Lung (tissue), 16 donors: ENCODE measurements around the gene ADH5. TPM values are rescaled to one million over a fixed set of nuclear protein-coding genes. Genes with fewer than 3 reads are reported as not detected.

Experiments
- ATAC-seq: fragments of 200-7000 bp; cut with Tn5 transposase; one replicate; pipeline ENCODE4 v1.9.1; 2020; ENCODE audit warnings: moderate number of reproducible peaks; ENCODE audit not compliant: insufficient read depth, low FRiP score
- DNase-seq, 3 donors: peaks; one replicate each; pipeline ENCODE4 v3.0.0-alpha.2; 2013 to 2017
- H3K27ac ChIP-seq, 2 donors: one replicate each; pipeline ENCODE4 v1.5.1; 2013; ENCODE audit warnings: mild to moderate bottlenecking in 2 of 2, moderate library complexity in 2 of 2, control low read depth in 1 of 2, inconsistent platforms in 1 of 2, low read depth in 1 of 2, low read length in 1 of 2
- H3K27me3 ChIP-seq, 3 donors: one replicate each; pipeline ENCODE4 v1.5.1; 2013; ENCODE audit warnings: low read length in 2 of 3; ENCODE audit not compliant: control insufficient read depth in 3 of 3, insufficient read depth in 3 of 3
- H3K36me3 ChIP-seq, 4 donors: one replicate each; pipeline ENCODE4 v1.5.1; 2013; ENCODE audit warnings: low read length in 4 of 4, mild to moderate bottlenecking in 1 of 4, moderate library complexity in 1 of 4; ENCODE audit not compliant: control insufficient read depth in 4 of 4, insufficient read depth in 4 of 4
- H3K4me1 ChIP-seq, 5 donors: one replicate each; pipeline ENCODE4 v1.5.1; 2013; ENCODE audit warnings: low read length in 5 of 5, mild to moderate bottlenecking in 2 of 5, moderate library complexity in 1 of 5; ENCODE audit not compliant: control insufficient read depth in 5 of 5, insufficient read depth in 5 of 5
- H3K4me3 ChIP-seq: one replicate; pipeline ENCODE4 v1.5.1; 2013; ENCODE audit warnings: mild to moderate bottlenecking, control low read depth, moderate library complexity
- H3K9ac ChIP-seq, 2 donors: one replicate each; pipeline ENCODE4 v1.5.1; 2013; ENCODE audit warnings: low read length in 2 of 2, control low read depth in 1 of 2; ENCODE audit not compliant: insufficient read depth in 1 of 2
- H3K9me3 ChIP-seq, 4 donors: one replicate each; pipeline ENCODE4 v1.5.1; 2013; ENCODE audit warnings: low read length in 3 of 4, mild to moderate bottlenecking in 1 of 4, moderate library complexity in 1 of 4; ENCODE audit not compliant: control insufficient read depth in 4 of 4, insufficient read depth in 3 of 4
- CTCF ChIP-seq: IDR thresholded peaks from 2 replicates; pipeline ENCODE4 v1.5.1; 2012; ENCODE audit warnings: mild to moderate bottlenecking; ENCODE audit errors: control extremely low read depth, extremely low read depth
- WGBS, 2 donors: extraction: QIAGEN DNeasy Blood & Tissue Kit; methylation state at CpG; one replicate each; pipeline ENCODE4 v1.1.7; 2013; 5-methylcytosine and 5-hydroxymethylcytosine counted together
- long read RNA-seq, 5 donors: transcript quantifications; one replicate each; lab custom pipeline, GENCODE V29; 2026
- polyA plus RNA-seq, 2 donors: library from polyadenylated mRNA; stranded (reverse); fragments of 200-250 nt; gene quantifications; one replicate each; pipeline ENCODE4 v1.2.1, GENCODE V29; 2013
- total RNA-seq, 2 donors: library from RNA; depleted of rRNA in 1 of 2; stranded (reverse); fragments of >200 nt in 1 of 2; gene quantifications; one replicate each; pipeline ENCODE4 v1.2.1, GENCODE V29; 2014 to 2021
- donor health status: control.
- donor health status: control.
- donor health status: Bipolar disorder and iron deficiency.
- donor health status: healthy.
- donor health status: DM: yes; HTN: yes; CAD: no.

The ADH5 gene
- total RNA-seq (100 to 1,000 TPM; 114 to 143 TPM), polyA plus RNA-seq (100 to 1,000 TPM in 1 of 2 donors, 10 to 100 TPM in 1; 83.7 to 140 TPM)
- long read RNA-seq, donor 1, transcript ADH5-201 (9 exons, 2,615 nt), result major isoform, 55 of 149 reads
- long read RNA-seq, donor 1, partial matches to known transcripts, result 85 of 149 reads
- long read RNA-seq, donor 1, other reads (novel, unspliced or antisense), result 5 of 149 reads
- long read RNA-seq, donor 2, transcript ADH5-201 (9 exons, 2,615 nt), result major isoform, 17 of 61 reads
- long read RNA-seq, donor 2, partial matches to known transcripts, result 38 of 61 reads
- long read RNA-seq, donor 2, other reads (novel, unspliced or antisense), result 0 of 61 reads
- long read RNA-seq, donor 3, transcript ADH5-201 (9 exons, 2,615 nt), result major isoform, 35 of 96 reads
- long read RNA-seq, donor 3, partial matches to known transcripts, result 58 of 96 reads
- long read RNA-seq, donor 3, other reads (novel, unspliced or antisense), result 0 of 96 reads
- long read RNA-seq, donor 4, transcript ADH5-201 (9 exons, 2,615 nt), result major isoform, 14 of 93 reads
- long read RNA-seq, donor 4, partial matches to known transcripts, result 73 of 93 reads
- long read RNA-seq, donor 4, other reads (novel, unspliced or antisense), result 0 of 93 reads
- long read RNA-seq, donor 5, transcript ADH5-208 (6 exons, 1,909 nt), result minor isoform, 5 of 169 reads
- long read RNA-seq, donor 5, transcript ADH5-201 (9 exons, 2,615 nt), result major isoform, 62 of 169 reads
- long read RNA-seq, donor 5, partial matches to known transcripts, result 102 of 169 reads
- long read RNA-seq, donor 5, other reads (novel, unspliced or antisense), result 0 of 169 reads

GRCh38 chr4:99088481-99089365 is at the start of gene ADH5:
Gene ADH5 (minus strand): TSS chr4:99088788. CDS start chr4:99088700, 88 bp downstream.
- H3K27me3 ChIP-seq, result no peaks in the 10 kb centered on the region
- H3K4me1 ChIP-seq, result peaks cover 0 to 28% (median 8%) of the 10 kb centered on the region in 5 donors
- WGBS, 2 donors, result 0 to 1% methylated on average over 50 to 53 of the region's 53 CpGs
- H3K9me3 ChIP-seq, result peaks cover 0 to 2% (median 0%) of the 10 kb centered on the region in 4 donors
- peak within 1 kb of the TSS; percentile 93 for H3K4me3 ChIP-seq
- peak within 1 kb of the TSS; percentile 82 to 99 for H3K9ac ChIP-seq
- peaks cover 5 to 20% (median 11%) of the 10 kb centered on the region in 4 donors for H3K36me3 ChIP-seq
- no peak for TF ChIP-seq CTCF
- DNase-seq (peak; percentile 93 to 96 (median 95)), ATAC-seq (peak; percentile 96)
- peak within 1 kb of the TSS; percentile 93 to 99 for H3K27ac ChIP-seq

GRCh38 chr4:99136329-99136728 is 47.7 kb upstream of the ADH5 start:
- Histone ChIP-seq H3K27me3 (no peaks in the 10 kb centered on the region), H3K4me1 (no peaks in the 10 kb centered on the region), H3K27ac (no peak overlapping the region), H3K36me3 (peaks cover 0 to 6% (median 0%) of the 10 kb centered on the region in 4 donors), H3K9ac (no peak overlapping the region), H3K4me3 (no peak overlapping the region), H3K9me3 (no peaks in the 10 kb centered on the region)
- no peak for TF ChIP-seq CTCF
- no peak for DNase-seq
- ATAC-seq, result no peak

GRCh38 chr4:99135541-99136162 is 47.1 kb upstream of the ADH5 start:
- WGBS, 2 donors, result 65 to 67% methylated on average over 3 of the region's 3 CpGs
- Histone ChIP-seq H3K4me3 (no peak overlapping the region), H3K36me3 (peaks cover 0 to 6% (median 0%) of the 10 kb centered on the region in 4 donors), H3K9me3 (no peaks in the 10 kb centered on the region), H3K4me1 (no peaks in the 10 kb centered on the region), H3K9ac (no peak overlapping the region), H3K27me3 (no peaks in the 10 kb centered on the region), H3K27ac (no peak overlapping the region)
- TF ChIP-seq CTCF, result no peak
- ATAC-seq, result no peak
- no peak for DNase-seq
